ENCODE measurements around the gene TTC16. TPM values are rescaled to one million over a fixed set of nuclear protein-coding genes. Genes with fewer than 3 reads are reported as not detected.

TTC16 gene
- total RNA-seq, 1 donor from 2014 or later = 1.3 TPM

DNA sequence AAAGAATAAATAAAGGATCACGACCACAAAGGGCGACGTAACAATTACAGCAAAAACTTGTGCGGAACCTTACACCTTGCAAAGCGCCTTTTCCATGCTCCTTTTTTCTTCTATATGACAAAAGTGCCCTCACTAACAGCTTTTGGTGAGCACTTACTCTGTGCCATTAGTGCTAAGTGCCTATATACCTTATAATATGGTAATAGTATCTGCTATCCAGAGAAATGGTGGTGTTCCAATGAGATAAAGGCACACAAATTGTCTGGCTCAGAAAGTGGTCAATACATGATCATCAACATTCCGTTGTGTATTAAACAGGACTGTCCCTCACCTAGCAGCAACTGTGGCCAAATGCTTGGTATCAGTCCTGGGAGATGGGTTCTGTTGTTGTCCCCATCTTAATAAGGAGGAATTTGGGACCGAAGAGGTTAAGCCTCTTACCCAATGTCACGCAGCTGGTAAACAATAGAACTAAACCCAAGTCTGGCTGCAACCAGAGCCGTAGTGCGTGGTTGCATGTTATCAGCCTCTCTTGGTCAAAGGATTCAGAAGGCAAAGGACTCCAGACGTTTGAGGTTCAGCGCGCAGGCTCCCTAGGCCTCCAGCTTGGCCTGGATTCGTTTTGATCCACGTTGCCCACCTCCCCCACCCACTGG, 19.8 kb downstream of the TTC16 start:
- no peak overlapping the region for H3K4me3 ChIP-seq
- H3K9me3 ChIP-seq = no peaks in the 10 kb centered on the region
- DNase-seq (no peak), ATAC-seq (no peak)
- H3K36me3 ChIP-seq = peaks cover 50% of the 10 kb centered on the region
- peak overlapping the region; percentile 98 for H3K27ac ChIP-seq
- peaks cover 21% of the 10 kb centered on the region for H3K4me1 ChIP-seq
- intact Hi-C loops (cut with DNase I) = loop anchor here (10.0 kb wide), 1 partner anchor 141 kb away; no protein-coding TSS in a partner anchor
- H3K27me3 ChIP-seq (ENCODE audit: low read depth) = no peaks in the 10 kb centered on the region
- TF ChIP-seq, protein P1, sequence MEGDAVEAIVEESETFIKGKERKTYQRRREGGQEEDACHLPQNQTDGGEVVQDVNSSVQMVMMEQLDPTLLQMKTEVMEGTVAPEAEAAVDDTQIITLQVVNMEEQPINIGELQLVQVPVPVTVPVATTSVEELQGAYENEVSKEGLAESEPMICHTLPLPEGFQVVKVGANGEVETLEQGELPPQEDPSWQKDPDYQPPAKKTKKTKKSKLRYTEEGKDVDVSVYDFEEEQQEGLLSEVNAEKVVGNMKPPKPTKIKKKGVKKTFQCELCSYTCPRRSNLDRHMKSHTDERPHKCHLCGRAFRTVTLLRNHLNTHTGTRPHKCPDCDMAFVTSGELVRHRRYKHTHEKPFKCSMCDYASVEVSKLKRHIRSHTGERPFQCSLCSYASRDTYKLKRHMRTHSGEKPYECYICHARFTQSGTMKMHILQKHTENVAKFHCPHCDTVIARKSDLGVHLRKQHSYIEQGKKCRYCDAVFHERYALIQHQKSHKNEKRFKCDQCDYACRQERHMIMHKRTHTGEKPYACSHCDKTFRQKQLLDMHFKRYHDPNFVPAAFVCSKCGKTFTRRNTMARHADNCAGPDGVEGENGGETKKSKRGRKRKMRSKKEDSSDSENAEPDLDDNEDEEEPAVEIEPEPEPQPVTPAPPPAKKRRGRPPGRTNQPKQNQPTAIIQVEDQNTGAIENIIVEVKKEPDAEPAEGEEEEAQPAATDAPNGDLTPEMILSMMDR (IDR thresholded peaks at IDR 0.05) = no peak

DNA sequence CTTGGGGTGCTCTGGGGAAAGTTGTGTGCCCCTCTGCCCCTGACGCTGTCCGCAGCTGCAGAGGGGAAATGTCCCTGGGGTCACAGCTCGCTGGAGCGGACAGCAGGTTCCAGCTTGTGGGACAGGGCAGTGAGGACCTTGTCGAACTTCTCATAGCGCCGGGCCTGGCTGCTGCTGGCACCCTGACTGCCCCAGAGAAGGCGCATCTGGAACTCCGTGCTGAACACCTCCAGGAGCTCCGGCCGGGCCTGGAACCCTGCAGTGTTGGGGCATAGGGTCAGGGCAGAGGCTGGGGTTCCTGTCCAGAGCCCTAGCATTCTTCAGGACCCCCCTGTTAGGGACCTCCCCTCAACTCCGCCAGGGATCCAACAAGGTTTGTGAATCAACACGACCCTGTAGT, 22.8 kb downstream of the TTC16 start:
- H3K27me3 ChIP-seq (ENCODE audit: low read depth) = no peaks in the 10 kb centered on the region
- peaks cover 42% of the 10 kb centered on the region for H3K4me1 ChIP-seq
- peaks cover 53% of the 10 kb centered on the region for H3K36me3 ChIP-seq
- intact Hi-C loops (cut with DNase I) = loop anchor here (10.0 kb wide), 1 partner anchor 144 kb away; no protein-coding TSS in a partner anchor
- no peak overlapping the region for H3K4me3 ChIP-seq
- no peak for ATAC-seq
- TF ChIP-seq, protein P1 (IDR thresholded peaks at IDR 0.05) = no peak
- no peaks in the 10 kb centered on the region for H3K9me3 ChIP-seq
- DNase-seq = no peak
- no peak overlapping the region for H3K27ac ChIP-seq

DNA sequence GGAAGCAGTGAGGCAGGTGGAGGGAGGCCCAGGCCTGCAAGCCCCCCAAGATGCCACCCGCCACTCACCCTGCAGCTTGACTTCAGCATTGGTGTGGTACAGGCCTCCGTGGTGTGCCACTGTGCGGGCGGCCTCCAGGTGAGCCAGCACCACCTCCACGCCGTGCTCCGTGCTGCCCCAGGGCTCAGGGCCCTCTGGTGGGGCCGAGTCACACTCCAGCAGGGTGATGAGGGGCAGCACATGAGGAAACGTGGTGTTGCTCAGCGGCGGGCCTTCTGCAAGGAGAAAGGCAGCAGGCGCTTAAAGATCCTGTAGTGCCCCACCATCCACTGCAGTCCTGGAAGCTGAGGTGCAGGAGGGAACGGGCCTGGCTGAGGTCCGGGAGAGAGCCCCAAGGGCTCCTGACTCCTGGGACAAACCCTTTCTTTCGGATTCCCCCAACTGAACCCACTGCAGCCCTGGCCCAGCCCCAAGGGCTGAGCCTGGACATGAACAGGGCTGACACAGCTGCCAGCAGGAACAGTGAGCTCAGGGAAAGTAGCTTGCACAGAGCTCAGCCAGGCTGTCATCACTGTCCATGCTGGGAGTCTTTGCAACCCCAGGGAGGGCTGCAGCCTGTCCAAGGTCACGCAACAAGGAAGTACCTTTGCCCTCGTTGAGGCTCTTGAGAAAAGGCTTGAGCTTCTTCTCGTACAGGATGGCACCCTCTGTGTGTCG, 23.9 kb downstream of the TTC16 start:
- Histone ChIP-seq H3K36me3 (peaks cover 63% of the 10 kb centered on the region), H3K4me1 (peaks cover 31% of the 10 kb centered on the region), H3K27ac (peak overlapping the region; percentile 40), H3K4me3 (no peak overlapping the region), H3K27me3 (ENCODE audit: low read depth) (no peaks in the 10 kb centered on the region), H3K9me3 (no peaks in the 10 kb centered on the region)
- TF ChIP-seq, protein P1 (IDR thresholded peaks at IDR 0.05) = no peak
- intact Hi-C loops (cut with DNase I) = loop anchor here (10.0 kb wide), 1 partner anchor 145 kb away; no protein-coding TSS in a partner anchor
- ATAC-seq (no peak), DNase-seq (no peak)

DNA sequence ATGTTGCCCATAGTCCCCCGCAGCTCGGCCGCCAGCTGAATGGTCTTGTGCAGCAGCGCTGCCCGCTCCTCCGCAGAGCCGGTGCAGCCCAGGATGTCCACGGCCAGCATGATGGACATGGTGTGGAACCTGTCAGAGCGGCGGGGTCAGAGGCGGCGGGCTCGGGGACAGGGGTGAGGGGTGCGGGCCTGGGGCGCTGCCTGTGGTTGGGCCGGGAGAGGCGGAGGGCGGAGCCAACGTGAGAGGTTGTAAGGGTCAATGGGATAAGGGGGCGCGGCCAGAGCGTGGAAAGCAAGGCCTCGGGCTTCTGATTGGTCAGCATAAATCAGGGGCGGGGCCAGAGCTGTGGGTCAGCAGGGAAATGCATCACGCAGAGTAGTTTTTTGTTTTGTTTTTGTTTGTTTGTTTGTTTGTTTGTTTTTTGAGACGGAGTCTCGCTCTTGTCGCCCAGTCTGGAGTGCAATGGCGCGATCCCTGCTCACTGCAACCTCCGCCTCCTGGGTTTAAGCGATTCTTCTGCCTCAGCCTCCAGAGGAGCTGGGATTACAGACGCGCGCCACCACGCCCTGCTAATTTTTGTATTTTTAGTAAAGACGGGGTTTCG, 26.1 kb downstream of the TTC16 start:
- no peak overlapping the region for H3K27ac ChIP-seq
- peak; percentile 83 to 87 for ATAC-seq
- TF ChIP-seq, protein P1 (IDR thresholded peaks at IDR 0.05) = no peak
- H3K9me3 ChIP-seq = no peaks in the 10 kb centered on the region
- peak; percentile 90 for DNase-seq
- peaks cover 85% of the 10 kb centered on the region for H3K36me3 ChIP-seq
- peaks cover 31% of the 10 kb centered on the region for H3K4me1 ChIP-seq
- H3K4me3 ChIP-seq = peak overlapping the region; percentile 39
- intact Hi-C loops (cut with DNase I) = no loop called here
- no peaks in the 10 kb centered on the region for H3K27me3 ChIP-seq (ENCODE audit: low read depth)

DNA sequence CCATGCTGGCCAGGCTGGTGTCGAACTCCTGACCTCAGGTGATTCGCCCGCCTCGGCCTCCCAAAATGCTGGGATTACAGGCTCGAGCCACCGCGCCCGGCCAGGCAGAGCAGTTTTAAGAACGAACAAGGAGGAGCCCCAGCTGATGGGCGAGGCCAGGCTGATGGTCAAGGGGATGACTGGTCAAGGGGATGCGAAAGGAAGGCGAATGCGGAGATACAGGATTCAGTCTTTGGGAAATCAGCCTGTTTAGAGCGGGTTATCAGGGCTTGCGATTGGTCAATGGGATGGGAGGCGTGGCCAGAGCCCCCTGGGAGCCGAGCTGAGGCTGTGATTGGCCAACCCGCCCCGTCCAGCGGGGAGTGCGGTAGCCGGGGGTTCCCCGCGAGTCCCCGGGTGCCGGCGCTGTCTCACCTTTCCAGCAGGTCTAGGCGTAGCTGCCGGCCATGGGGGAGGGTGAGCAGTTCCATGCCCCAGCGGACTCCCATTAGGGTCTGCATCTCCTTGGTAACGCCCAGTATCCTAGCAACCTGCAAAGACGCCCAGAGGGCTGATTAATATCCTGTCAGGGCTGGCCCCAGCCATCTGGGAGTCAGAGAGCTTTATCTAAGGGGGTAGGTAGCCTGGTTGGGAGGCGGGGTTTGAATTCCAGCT, 26.7 kb downstream of the TTC16 start:
- Histone ChIP-seq H3K27me3 (ENCODE audit: low read depth) (no peaks in the 10 kb centered on the region), H3K36me3 (peaks cover 91% of the 10 kb centered on the region), H3K4me3 (peak overlapping the region; percentile 39), H3K27ac (no peak overlapping the region), H3K9me3 (no peaks in the 10 kb centered on the region), H3K4me1 (peaks cover 31% of the 10 kb centered on the region)
- peak; percentile 15 to 43 for ATAC-seq
- intact Hi-C loops (cut with DNase I) = no loop called here
- TF ChIP-seq, protein P1 (IDR thresholded peaks at IDR 0.05) = no peak
- no peak for DNase-seq

Data from lower lobe of right lung (tissue), 2 donors.